Prostate gland (tissue), 2 donors: ENCODE measurements around the gene CRMP1.

ENCODE experiments used
- POLR2A ChIP-seq: fragments of 450-650 bp; IDR thresholded peaks from one replicate; pipeline ENCODE4 v1.6.1; 2016; ENCODE audit warnings: antibody characterized with exemption, mild to moderate bottlenecking
- TF ChIP-seq, protein P1 (sequence below), 4 experiments: fragments of 200-600 bp in 2 of 4; fragments of 450-650 bp in 2 of 4; sonication (generic) in 2 of 4; IDR thresholded peaks; 1 replicate in 3 of 4; 2 replicates in 1 of 4; pipeline ENCODE4 v1.5.1; 2016 to 2019; ENCODE audit warnings: antibody characterized with exemption in 4 of 4, mild to moderate bottlenecking in 2 of 4, moderate library complexity in 2 of 4

DNA sequence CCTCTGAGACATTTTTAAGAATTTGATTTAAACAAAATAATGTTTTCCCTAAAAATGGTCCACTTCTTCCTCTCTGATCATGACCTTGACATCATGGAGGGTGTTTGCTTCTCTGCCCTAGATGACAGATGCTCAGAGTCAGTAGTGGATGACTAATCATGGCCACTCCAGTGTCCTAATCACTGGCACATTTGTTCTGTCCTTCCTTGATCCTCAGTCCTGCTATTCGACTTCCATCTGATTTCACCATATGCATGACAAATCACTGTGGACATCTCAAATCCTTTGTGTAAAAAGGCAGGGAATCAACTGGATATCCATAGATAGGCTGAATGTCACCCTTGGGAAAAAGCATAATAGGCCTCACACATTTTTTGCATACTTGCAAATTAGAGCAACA, 9.0 kb downstream of the CRMP1 start:
- TF ChIP-seq, protein P1, sequence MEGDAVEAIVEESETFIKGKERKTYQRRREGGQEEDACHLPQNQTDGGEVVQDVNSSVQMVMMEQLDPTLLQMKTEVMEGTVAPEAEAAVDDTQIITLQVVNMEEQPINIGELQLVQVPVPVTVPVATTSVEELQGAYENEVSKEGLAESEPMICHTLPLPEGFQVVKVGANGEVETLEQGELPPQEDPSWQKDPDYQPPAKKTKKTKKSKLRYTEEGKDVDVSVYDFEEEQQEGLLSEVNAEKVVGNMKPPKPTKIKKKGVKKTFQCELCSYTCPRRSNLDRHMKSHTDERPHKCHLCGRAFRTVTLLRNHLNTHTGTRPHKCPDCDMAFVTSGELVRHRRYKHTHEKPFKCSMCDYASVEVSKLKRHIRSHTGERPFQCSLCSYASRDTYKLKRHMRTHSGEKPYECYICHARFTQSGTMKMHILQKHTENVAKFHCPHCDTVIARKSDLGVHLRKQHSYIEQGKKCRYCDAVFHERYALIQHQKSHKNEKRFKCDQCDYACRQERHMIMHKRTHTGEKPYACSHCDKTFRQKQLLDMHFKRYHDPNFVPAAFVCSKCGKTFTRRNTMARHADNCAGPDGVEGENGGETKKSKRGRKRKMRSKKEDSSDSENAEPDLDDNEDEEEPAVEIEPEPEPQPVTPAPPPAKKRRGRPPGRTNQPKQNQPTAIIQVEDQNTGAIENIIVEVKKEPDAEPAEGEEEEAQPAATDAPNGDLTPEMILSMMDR (IDR thresholded peaks at IDR 0.05): no peak
- TF ChIP-seq POLR2A: no peak
